Gastroesophageal sphincter (tissue), 3 donors: ENCODE data around the gene RYR2.

Experiments used
- EP300 ChIP-seq: sonication (generic); formaldehyde crosslinking; IDR thresholded peaks from one replicate; pipeline ENCODE4 v1.6.1; 2017; ENCODE audit warnings: antibody characterized with exemption, mild to moderate bottlenecking
- POLR2A ChIP-seq, 2 donors: fragments of 450-650 bp; IDR thresholded peaks; one replicate each; pipeline ENCODE4 v1.6.1; 2017; ENCODE audit warnings: antibody characterized with exemption in 2 of 2, mild to moderate bottlenecking in 2 of 2, moderate library complexity in 1 of 2
- POLR2AphosphoS5 ChIP-seq: sonication (generic); formaldehyde crosslinking; IDR thresholded peaks from one replicate; pipeline ENCODE4 v1.6.1; 2017; ENCODE audit warnings: antibody characterized with exemption
- TF ChIP-seq, protein P1 (sequence below), 4 experiments: fragments of 200-600 bp in 2 of 4; fragments of 450-650 bp in 2 of 4; sonication (generic) in 1 of 4; IDR thresholded peaks; one replicate each; pipeline ENCODE4 v1.5.1; 2017 to 2019; ENCODE audit warnings: antibody characterized with exemption in 4 of 4, mild to moderate bottlenecking in 2 of 4, moderate library complexity in 2 of 4

DNA sequence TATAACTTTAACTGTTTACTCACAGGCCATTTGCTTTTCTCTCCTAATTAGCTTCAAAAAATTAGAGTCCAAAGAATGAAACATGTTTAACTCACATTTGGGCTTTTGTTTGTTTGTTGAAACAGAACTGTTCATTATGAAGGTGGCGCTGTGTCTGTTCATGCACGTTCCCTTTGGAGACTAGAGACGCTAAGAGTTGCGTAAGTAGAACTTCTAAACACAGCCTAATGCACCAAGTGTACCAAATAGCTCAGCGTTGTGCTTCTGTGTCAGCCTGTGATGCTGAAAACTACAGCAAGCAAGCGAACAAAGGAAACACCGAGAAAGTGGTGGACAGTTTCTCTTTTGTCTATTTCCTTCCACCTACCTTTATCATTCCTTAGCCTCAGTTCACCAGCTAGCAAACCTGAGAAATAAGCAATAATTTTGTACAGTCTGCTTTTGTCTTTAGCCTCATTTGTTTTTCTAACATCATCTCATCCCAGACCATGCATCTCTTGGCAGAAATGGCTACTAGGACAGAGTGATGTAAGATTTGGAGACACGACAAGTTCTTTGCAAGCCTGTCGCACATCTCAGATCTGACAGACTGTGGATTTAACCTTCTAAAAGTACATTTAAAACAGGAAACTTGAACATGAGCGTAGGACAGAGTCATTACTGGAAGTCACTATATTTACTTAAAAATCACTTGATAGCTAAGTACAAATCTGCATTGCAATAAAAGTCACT is 375.1 kb downstream of the RYR2 start:
- no peak for TF ChIP-seq EP300
- TF ChIP-seq, protein P1, sequence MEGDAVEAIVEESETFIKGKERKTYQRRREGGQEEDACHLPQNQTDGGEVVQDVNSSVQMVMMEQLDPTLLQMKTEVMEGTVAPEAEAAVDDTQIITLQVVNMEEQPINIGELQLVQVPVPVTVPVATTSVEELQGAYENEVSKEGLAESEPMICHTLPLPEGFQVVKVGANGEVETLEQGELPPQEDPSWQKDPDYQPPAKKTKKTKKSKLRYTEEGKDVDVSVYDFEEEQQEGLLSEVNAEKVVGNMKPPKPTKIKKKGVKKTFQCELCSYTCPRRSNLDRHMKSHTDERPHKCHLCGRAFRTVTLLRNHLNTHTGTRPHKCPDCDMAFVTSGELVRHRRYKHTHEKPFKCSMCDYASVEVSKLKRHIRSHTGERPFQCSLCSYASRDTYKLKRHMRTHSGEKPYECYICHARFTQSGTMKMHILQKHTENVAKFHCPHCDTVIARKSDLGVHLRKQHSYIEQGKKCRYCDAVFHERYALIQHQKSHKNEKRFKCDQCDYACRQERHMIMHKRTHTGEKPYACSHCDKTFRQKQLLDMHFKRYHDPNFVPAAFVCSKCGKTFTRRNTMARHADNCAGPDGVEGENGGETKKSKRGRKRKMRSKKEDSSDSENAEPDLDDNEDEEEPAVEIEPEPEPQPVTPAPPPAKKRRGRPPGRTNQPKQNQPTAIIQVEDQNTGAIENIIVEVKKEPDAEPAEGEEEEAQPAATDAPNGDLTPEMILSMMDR (IDR thresholded peaks at IDR 0.05) = no peak
- no peak for TF ChIP-seq POLR2AphosphoS5
- TF ChIP-seq POLR2A (IDR thresholded peaks at IDR 0.05) = no peak
